ENCODE data around the gene DUSP1.

- TF ChIP-seq, protein P1, sequence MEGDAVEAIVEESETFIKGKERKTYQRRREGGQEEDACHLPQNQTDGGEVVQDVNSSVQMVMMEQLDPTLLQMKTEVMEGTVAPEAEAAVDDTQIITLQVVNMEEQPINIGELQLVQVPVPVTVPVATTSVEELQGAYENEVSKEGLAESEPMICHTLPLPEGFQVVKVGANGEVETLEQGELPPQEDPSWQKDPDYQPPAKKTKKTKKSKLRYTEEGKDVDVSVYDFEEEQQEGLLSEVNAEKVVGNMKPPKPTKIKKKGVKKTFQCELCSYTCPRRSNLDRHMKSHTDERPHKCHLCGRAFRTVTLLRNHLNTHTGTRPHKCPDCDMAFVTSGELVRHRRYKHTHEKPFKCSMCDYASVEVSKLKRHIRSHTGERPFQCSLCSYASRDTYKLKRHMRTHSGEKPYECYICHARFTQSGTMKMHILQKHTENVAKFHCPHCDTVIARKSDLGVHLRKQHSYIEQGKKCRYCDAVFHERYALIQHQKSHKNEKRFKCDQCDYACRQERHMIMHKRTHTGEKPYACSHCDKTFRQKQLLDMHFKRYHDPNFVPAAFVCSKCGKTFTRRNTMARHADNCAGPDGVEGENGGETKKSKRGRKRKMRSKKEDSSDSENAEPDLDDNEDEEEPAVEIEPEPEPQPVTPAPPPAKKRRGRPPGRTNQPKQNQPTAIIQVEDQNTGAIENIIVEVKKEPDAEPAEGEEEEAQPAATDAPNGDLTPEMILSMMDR (IDR thresholded peaks at IDR 0.05), result no peak
- TF ChIP-seq EP300 (IDR thresholded peaks at IDR 0.05; ENCODE audit: low read depth), result no peak
- no peak for TF ChIP-seq POLR2A (IDR thresholded peaks at IDR 0.05)
- TF ChIP-seq POLR2AphosphoS5 (IDR thresholded peaks at IDR 0.05), result no peak
These were observed 31.7 kb upstream of the DUSP1 start for GRCh38 chr5:172802567-172803176.

Measured in transverse colon (tissue), 4 donors.